ENCODE data around the gene BIN2. TPM values are rescaled to one million over a fixed set of nuclear protein-coding genes. Genes with fewer than 3 reads are reported as not detected.
A peak's percentile ranks its signal among the peaks of the same experiment; 100 is the strongest.
"Not testable (repeated sequence)": the region's sequence is repeated elsewhere in the genome, so short reads cannot be mapped to it uniquely, and the experiment has no call there.

The BIN2 gene
- total and polyA plus RNA-seq, 4 donors: 5.6 to 8.4 (median 6.6) TPM

- DNase-seq (ENCODE audit: low read depth in 4 of 6, low spot score in 6 of 6): peak in 2 of 6 donors; percentile 4 to 58
- H3K36me3 ChIP-seq (ENCODE audit: control insufficient read depth, insufficient read depth, low read length): no peaks in the 10 kb centered on the region
- peak overlapping the region; percentile 42 for H3K27ac ChIP-seq (ENCODE audit: low read depth, low read length)
- H3K4me3 ChIP-seq (ENCODE audit: low read depth, low read length): no peak overlapping the region
- WGBS (ENCODE audit: insufficient coverage): no CpG with 5 or more reads among the region's 3 CpGs
- no peaks in the 10 kb centered on the region for H3K27me3 ChIP-seq (ENCODE audit: control insufficient read depth, insufficient read depth, low read length)
- no peaks in the 10 kb centered on the region for H3K9me3 ChIP-seq (ENCODE audit: control insufficient read depth, insufficient read depth, low read length)
- no peaks in the 10 kb centered on the region for H3K4me1 ChIP-seq (ENCODE audit: control insufficient read depth, insufficient read depth, low read length)
Observed at GRCh38 chr12:51320695-51321320, 3.2 kb downstream of the BIN2 start.

GRCh38 chr12:51320311-51320694, 3.7 kb downstream of the BIN2 start:
- no peaks in the 10 kb centered on the region for H3K9me3 ChIP-seq (ENCODE audit: control insufficient read depth, insufficient read depth, low read length)
- peak in 1 of 6 donors; percentile 41 for DNase-seq (ENCODE audit: low read depth in 4 of 6, low spot score in 6 of 6)
- no peak overlapping the region for H3K4me3 ChIP-seq (ENCODE audit: low read depth, low read length)
- H3K36me3 ChIP-seq (ENCODE audit: control insufficient read depth, insufficient read depth, low read length): no peaks in the 10 kb centered on the region
- no peaks in the 10 kb centered on the region for H3K4me1 ChIP-seq (ENCODE audit: control insufficient read depth, insufficient read depth, low read length)
- WGBS (ENCODE audit: insufficient coverage): no CpG with 5 or more reads among the region's 4 CpGs
- no peaks in the 10 kb centered on the region for H3K27me3 ChIP-seq (ENCODE audit: control insufficient read depth, insufficient read depth, low read length)
- peak overlapping the region; percentile 42 for H3K27ac ChIP-seq (ENCODE audit: low read depth, low read length)

GRCh38 chr12:51318846-51319599, 5.0 kb downstream of the BIN2 start:
- no peaks in the 10 kb centered on the region for H3K27me3 ChIP-seq (ENCODE audit: control insufficient read depth, insufficient read depth, low read length)
- WGBS (ENCODE audit: insufficient coverage): no CpG with 5 or more reads among the region's 3 CpGs
- no peak overlapping the region for H3K4me3 ChIP-seq (ENCODE audit: low read depth, low read length)
- H3K27ac ChIP-seq (ENCODE audit: low read depth, low read length): no peak overlapping the region
- no peaks in the 10 kb centered on the region for H3K9me3 ChIP-seq (ENCODE audit: control insufficient read depth, insufficient read depth, low read length)
- H3K4me1 ChIP-seq (ENCODE audit: control insufficient read depth, insufficient read depth, low read length): no peaks in the 10 kb centered on the region
- no peak for DNase-seq (ENCODE audit: low read depth in 4 of 6, low spot score in 6 of 6)
- H3K36me3 ChIP-seq (ENCODE audit: control insufficient read depth, insufficient read depth, low read length): no peaks in the 10 kb centered on the region

GRCh38 chr12:51318057-51318806, 5.7 kb downstream of the BIN2 start:
- not testable (repeated sequence) for H3K4me1 ChIP-seq (ENCODE audit: control insufficient read depth, insufficient read depth, low read length); H3K27me3 ChIP-seq (ENCODE audit: control insufficient read depth, insufficient read depth, low read length); DNase-seq (ENCODE audit: low read depth in 4 of 6, low spot score in 6 of 6); H3K27ac ChIP-seq (ENCODE audit: low read depth, low read length); H3K4me3 ChIP-seq (ENCODE audit: low read depth, low read length); H3K36me3 ChIP-seq (ENCODE audit: control insufficient read depth, insufficient read depth, low read length); H3K9me3 ChIP-seq (ENCODE audit: control insufficient read depth, insufficient read depth, low read length)
- WGBS (ENCODE audit: insufficient coverage): 94% methylated on average over 5 of the region's 8 CpGs

GRCh38 chr12:51311389-51311788, 12.6 kb downstream of the BIN2 start:
- DNase-seq (ENCODE audit: low read depth in 4 of 6, low spot score in 6 of 6): no peak
- H3K36me3 ChIP-seq (ENCODE audit: control insufficient read depth, insufficient read depth, low read length): no peaks in the 10 kb centered on the region
- WGBS (ENCODE audit: insufficient coverage): no CpG with 5 or more reads among the region's 1 CpG

GRCh38 chr12:51307655-51308593, 16.1 kb downstream of the BIN2 start:
- H3K4me1 ChIP-seq (ENCODE audit: control insufficient read depth, insufficient read depth, low read length): no peaks in the 10 kb centered on the region
- no peak overlapping the region for H3K4me3 ChIP-seq (ENCODE audit: low read depth, low read length)
- 88% methylated on average over 4 of the region's 6 CpGs for WGBS (ENCODE audit: insufficient coverage)
- no peaks in the 10 kb centered on the region for H3K9me3 ChIP-seq (ENCODE audit: control insufficient read depth, insufficient read depth, low read length)
- H3K27me3 ChIP-seq (ENCODE audit: control insufficient read depth, insufficient read depth, low read length): no peaks in the 10 kb centered on the region
- H3K27ac ChIP-seq (ENCODE audit: low read depth, low read length): no peak overlapping the region
- H3K36me3 ChIP-seq (ENCODE audit: control insufficient read depth, insufficient read depth, low read length): no peaks in the 10 kb centered on the region
- peak in 1 of 6 donors; percentile 8 for DNase-seq (ENCODE audit: low read depth in 4 of 6, low spot score in 6 of 6)

More at GRCh38 chr12:51311389-51311788, 12.6 kb downstream of the BIN2 start:
- H3K4me1 ChIP-seq (ENCODE audit: control insufficient read depth, insufficient read depth, low read length): no peaks in the 10 kb centered on the region
- H3K27me3 ChIP-seq (ENCODE audit: control insufficient read depth, insufficient read depth, low read length): no peaks in the 10 kb centered on the region
- H3K27ac ChIP-seq (ENCODE audit: low read depth, low read length): no peak overlapping the region
- H3K4me3 ChIP-seq (ENCODE audit: low read depth, low read length): no peak overlapping the region
- no peaks in the 10 kb centered on the region for H3K9me3 ChIP-seq (ENCODE audit: control insufficient read depth, insufficient read depth, low read length)

GRCh38 chr12:51306507-51306906, 17.5 kb downstream of the BIN2 start:
- H3K27ac ChIP-seq (ENCODE audit: low read depth, low read length): no peak overlapping the region
- H3K4me1 ChIP-seq (ENCODE audit: control insufficient read depth, insufficient read depth, low read length): no peaks in the 10 kb centered on the region
- H3K9me3 ChIP-seq (ENCODE audit: control insufficient read depth, insufficient read depth, low read length): no peaks in the 10 kb centered on the region
- H3K4me3 ChIP-seq (ENCODE audit: low read depth, low read length): no peak overlapping the region
- no peaks in the 10 kb centered on the region for H3K36me3 ChIP-seq (ENCODE audit: control insufficient read depth, insufficient read depth, low read length)
- 96% methylated on average over 4 of the region's 5 CpGs for WGBS (ENCODE audit: insufficient coverage)
- DNase-seq (ENCODE audit: low read depth in 4 of 6, low spot score in 6 of 6): no peak
- no peaks in the 10 kb centered on the region for H3K27me3 ChIP-seq (ENCODE audit: control insufficient read depth, insufficient read depth, low read length)

GRCh38 chr12:51300768-51301167, 23.2 kb downstream of the BIN2 start:
- DNase-seq (ENCODE audit: low read depth in 4 of 6, low spot score in 6 of 6); H3K27ac ChIP-seq (ENCODE audit: low read depth, low read length); H3K4me1 ChIP-seq (ENCODE audit: control insufficient read depth, insufficient read depth, low read length); H3K36me3 ChIP-seq (ENCODE audit: control insufficient read depth, insufficient read depth, low read length); H3K4me3 ChIP-seq (ENCODE audit: low read depth, low read length); H3K9me3 ChIP-seq (ENCODE audit: control insufficient read depth, insufficient read depth, low read length); H3K27me3 ChIP-seq (ENCODE audit: control insufficient read depth, insufficient read depth, low read length): not testable (repeated sequence)
- WGBS (ENCODE audit: insufficient coverage): 89% methylated on average over 5 of the region's 10 CpGs

- H3K27me3 ChIP-seq (ENCODE audit: control insufficient read depth, insufficient read depth, low read length): no peaks in the 10 kb centered on the region
- H3K27ac ChIP-seq (ENCODE audit: low read depth, low read length): no peak overlapping the region
- H3K9me3 ChIP-seq (ENCODE audit: control insufficient read depth, insufficient read depth, low read length): no peaks in the 10 kb centered on the region
- H3K36me3 ChIP-seq (ENCODE audit: control insufficient read depth, insufficient read depth, low read length): no peaks in the 10 kb centered on the region
- H3K4me1 ChIP-seq (ENCODE audit: control insufficient read depth, insufficient read depth, low read length): no peaks in the 10 kb centered on the region
- H3K4me3 ChIP-seq (ENCODE audit: low read depth, low read length): no peak overlapping the region
- DNase-seq (ENCODE audit: low read depth in 4 of 6, low spot score in 6 of 6): no peak
- WGBS (ENCODE audit: insufficient coverage): 100% methylated on average over 1 of the region's 5 CpGs
Observed at GRCh38 chr12:51295651-51296050, 28.3 kb downstream of the BIN2 start.

All from spinal cord (tissue), 10 donors.